Upper lobe of left lung (tissue), 4 donors: ENCODE results near the gene RSPH9.

Experiments
- POLR2A ChIP-seq, 4 donors: fragments of 450-650 bp; IDR thresholded peaks; one replicate each; pipeline ENCODE4 v1.5.1; 2016 to 2017; ENCODE audit warnings: antibody characterized with exemption in 4 of 4, mild to moderate bottlenecking in 2 of 4
- POLR2AphosphoS5 ChIP-seq, 2 donors: sonication (generic); formaldehyde crosslinking; IDR thresholded peaks; one replicate each; pipeline ENCODE4 v1.5.1; 2017; ENCODE audit warnings: antibody characterized with exemption in 2 of 2
- TF ChIP-seq, protein P1 (sequence below), 6 experiments: fragments of 450-650 bp in 4 of 6; fragments of 200-600 bp in 2 of 6; sonication (generic) in 2 of 6; IDR thresholded peaks; one replicate each; pipeline ENCODE4 v1.5.1; 2016 to 2019; ENCODE audit warnings: antibody characterized with exemption in 6 of 6

DNA sequence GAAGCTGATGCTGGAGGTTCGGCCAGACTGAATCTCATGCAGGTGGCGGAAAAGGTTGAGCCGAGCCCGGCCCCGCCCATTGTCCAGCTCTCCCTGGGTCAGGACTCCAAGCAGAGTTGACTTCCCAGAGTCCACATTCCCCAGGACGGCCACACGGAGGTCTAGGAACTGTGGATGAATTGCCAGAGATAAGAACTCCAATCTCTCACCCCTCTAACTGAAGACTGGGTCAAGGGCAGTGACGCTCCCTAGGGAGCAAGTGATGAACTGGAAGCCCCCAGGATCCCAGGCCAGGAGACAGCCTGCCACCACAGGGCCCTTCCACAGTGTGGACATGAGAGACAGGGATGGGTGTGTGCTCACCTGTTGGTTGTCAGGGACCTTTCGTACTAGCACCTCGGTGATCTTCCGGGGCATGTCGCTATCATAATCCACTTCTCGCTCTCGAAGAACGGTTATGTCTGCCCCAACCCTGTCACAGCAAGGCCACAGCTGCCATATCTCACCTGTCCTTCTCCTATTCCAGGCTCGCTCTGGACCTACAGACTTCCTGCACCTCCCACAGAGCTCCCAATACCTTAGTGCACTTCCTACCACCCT lies 19.3 kb upstream of the RSPH9 start:
- TF ChIP-seq POLR2AphosphoS5 (IDR thresholded peaks at IDR 0.05): no peak
- TF ChIP-seq, protein P1, sequence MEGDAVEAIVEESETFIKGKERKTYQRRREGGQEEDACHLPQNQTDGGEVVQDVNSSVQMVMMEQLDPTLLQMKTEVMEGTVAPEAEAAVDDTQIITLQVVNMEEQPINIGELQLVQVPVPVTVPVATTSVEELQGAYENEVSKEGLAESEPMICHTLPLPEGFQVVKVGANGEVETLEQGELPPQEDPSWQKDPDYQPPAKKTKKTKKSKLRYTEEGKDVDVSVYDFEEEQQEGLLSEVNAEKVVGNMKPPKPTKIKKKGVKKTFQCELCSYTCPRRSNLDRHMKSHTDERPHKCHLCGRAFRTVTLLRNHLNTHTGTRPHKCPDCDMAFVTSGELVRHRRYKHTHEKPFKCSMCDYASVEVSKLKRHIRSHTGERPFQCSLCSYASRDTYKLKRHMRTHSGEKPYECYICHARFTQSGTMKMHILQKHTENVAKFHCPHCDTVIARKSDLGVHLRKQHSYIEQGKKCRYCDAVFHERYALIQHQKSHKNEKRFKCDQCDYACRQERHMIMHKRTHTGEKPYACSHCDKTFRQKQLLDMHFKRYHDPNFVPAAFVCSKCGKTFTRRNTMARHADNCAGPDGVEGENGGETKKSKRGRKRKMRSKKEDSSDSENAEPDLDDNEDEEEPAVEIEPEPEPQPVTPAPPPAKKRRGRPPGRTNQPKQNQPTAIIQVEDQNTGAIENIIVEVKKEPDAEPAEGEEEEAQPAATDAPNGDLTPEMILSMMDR (IDR thresholded peaks at IDR 0.05): no peak
- TF ChIP-seq POLR2A (IDR thresholded peaks at IDR 0.05): no peak
